SK-N-SH (cell line): Measurements from ENCODE around the gene PIP4K2B.
A peak's percentile ranks its signal among the peaks of the same experiment; 100 is the strongest.

Source experiments
- EP300 ChIP-seq, 2 experiments: IDR thresholded peaks; 2 replicates each; pipeline versions ENCODE4 v1.4.0 to v1.6.1; 2012; ENCODE audit warnings: borderline replicate concordance in 1 of 2, low read depth in 1 of 2, low read length in 1 of 2
- FOXM1 ChIP-seq: IDR thresholded peaks from 2 replicates; pipeline ENCODE4 v1.4.0; 2012; ENCODE audit warnings: low read depth, mild to moderate bottlenecking
- GATA2 ChIP-seq: sonication (generic); formaldehyde crosslinking; IDR thresholded peaks from 2 replicates; pipeline ENCODE4 v1.5.0; 2020; ENCODE audit warnings: mild to moderate bottlenecking, missing genetic modification reagents
- TAF1 ChIP-seq: IDR thresholded peaks from 2 replicates; pipeline ENCODE4 v1.6.1; 2012; ENCODE audit warnings: low read depth, mild to moderate bottlenecking, low read length, moderate library complexity, borderline replicate concordance
- TF ChIP-seq, protein P1 (sequence below): fragments of 200-600 bp; sonication (generic); IDR thresholded peaks from 2 replicates; pipeline ENCODE4 v1.6.1; 2017; ENCODE audit warnings: antibody characterized with exemption, mild to moderate bottlenecking, moderate library complexity
- TF ChIP-seq, protein P2 (sequence below): IDR thresholded peaks from 2 replicates; pipeline ENCODE4 v1.6.1; 2012; ENCODE audit warnings: mild to moderate bottlenecking, low read depth, low read length, moderate library complexity

DNA sequence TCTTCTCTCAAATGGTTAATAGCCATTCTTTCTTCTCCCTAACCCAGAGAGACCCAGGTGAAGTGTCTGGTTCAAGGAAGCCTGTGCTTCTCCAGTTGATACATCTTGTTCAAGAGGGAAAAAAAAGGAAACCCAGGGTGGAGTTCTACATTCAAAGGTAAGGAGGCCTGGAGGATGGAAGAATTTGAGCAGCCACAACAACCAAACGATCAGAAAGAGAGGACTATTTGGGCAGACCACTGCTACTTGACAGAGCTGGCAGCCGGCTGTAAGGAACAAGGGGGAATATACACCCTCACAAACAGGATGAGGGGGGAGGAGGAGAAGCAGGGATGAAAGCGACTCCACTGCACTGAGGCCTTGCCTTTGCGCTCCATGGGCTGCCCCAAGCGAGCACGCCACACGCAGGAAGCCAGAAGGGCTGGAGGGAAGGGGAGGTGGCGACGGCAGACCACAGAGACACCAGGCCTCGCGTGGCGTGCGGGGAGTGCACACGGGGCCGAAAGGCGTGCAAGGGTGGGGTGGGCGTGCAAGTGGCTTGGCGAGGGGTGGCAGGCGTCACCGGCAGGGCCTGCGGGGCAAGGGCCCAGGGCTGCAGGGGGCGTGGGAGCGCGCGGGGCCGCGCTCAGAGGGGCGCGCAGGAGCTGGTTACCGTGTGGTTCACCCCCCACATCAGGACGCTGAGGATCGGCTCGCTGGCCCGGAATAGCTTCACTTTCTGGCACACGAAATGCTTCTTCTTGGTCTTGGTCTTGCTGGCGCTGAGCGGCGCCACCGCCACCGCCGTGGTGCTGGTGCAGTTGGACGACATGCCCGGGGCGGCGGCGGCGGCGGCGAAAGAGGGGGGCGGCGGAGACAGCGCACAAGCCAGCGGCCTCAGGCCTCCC is 499 bp downstream of the PIP4K2B start:
- no peak for TF ChIP-seq TAF1
- TF ChIP-seq EP300 (IDR thresholded peaks at IDR 0.05; ENCODE audit: borderline replicate concordance in 1 of 2, low read depth in 1 of 2, low read length in 1 of 2) = no peak
- no peak for TF ChIP-seq FOXM1
- TF ChIP-seq, protein P1, sequence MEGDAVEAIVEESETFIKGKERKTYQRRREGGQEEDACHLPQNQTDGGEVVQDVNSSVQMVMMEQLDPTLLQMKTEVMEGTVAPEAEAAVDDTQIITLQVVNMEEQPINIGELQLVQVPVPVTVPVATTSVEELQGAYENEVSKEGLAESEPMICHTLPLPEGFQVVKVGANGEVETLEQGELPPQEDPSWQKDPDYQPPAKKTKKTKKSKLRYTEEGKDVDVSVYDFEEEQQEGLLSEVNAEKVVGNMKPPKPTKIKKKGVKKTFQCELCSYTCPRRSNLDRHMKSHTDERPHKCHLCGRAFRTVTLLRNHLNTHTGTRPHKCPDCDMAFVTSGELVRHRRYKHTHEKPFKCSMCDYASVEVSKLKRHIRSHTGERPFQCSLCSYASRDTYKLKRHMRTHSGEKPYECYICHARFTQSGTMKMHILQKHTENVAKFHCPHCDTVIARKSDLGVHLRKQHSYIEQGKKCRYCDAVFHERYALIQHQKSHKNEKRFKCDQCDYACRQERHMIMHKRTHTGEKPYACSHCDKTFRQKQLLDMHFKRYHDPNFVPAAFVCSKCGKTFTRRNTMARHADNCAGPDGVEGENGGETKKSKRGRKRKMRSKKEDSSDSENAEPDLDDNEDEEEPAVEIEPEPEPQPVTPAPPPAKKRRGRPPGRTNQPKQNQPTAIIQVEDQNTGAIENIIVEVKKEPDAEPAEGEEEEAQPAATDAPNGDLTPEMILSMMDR = peak; percentile 23; the same call in 1 of the 2 replicates
- no peak for TF ChIP-seq GATA2 (CRISPR knock-in tag)
- TF ChIP-seq, protein P2, sequence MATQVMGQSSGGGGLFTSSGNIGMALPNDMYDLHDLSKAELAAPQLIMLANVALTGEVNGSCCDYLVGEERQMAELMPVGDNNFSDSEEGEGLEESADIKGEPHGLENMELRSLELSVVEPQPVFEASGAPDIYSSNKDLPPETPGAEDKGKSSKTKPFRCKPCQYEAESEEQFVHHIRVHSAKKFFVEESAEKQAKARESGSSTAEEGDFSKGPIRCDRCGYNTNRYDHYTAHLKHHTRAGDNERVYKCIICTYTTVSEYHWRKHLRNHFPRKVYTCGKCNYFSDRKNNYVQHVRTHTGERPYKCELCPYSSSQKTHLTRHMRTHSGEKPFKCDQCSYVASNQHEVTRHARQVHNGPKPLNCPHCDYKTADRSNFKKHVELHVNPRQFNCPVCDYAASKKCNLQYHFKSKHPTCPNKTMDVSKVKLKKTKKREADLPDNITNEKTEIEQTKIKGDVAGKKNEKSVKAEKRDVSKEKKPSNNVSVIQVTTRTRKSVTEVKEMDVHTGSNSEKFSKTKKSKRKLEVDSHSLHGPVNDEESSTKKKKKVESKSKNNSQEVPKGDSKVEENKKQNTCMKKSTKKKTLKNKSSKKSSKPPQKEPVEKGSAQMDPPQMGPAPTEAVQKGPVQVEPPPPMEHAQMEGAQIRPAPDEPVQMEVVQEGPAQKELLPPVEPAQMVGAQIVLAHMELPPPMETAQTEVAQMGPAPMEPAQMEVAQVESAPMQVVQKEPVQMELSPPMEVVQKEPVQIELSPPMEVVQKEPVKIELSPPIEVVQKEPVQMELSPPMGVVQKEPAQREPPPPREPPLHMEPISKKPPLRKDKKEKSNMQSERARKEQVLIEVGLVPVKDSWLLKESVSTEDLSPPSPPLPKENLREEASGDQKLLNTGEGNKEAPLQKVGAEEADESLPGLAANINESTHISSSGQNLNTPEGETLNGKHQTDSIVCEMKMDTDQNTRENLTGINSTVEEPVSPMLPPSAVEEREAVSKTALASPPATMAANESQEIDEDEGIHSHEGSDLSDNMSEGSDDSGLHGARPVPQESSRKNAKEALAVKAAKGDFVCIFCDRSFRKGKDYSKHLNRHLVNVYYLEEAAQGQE = no peak
